ENCODE data around the gene BEST1. TPM values are rescaled to one million over a fixed set of nuclear protein-coding genes. Genes with fewer than 3 reads are reported as not detected.

BEST1 gene
- total RNA-seq, 1 donor from 2014 or later, result 1.3 TPM

- DNase-seq (peak; percentile 97), ATAC-seq (ENCODE audit: poor library complexity) (peak; percentile 65)
- intact Hi-C loops (cut with DNase I), result no loop called here
These were observed 21.3 kb downstream of the BEST1 start for GRCh38 chr11:61971248-61972111.

GRCh38 chr11:61972112-61972671 lies 22.0 kb downstream of the BEST1 start:
- intact Hi-C loops (cut with DNase I), result no loop called here
- no peak for ATAC-seq (ENCODE audit: poor library complexity)
- DNase-seq, result no peak

GRCh38 chr11:61972672-61973475 lies 22.7 kb downstream of the BEST1 start:
- DNase-seq, result no peak
- intact Hi-C loops (cut with DNase I), result no loop called here
- ATAC-seq (ENCODE audit: poor library complexity), result peak; percentile 12

- ATAC-seq (ENCODE audit: poor library complexity) (no peak), DNase-seq (no peak)
- intact Hi-C loops (cut with DNase I), result no loop called here
These were observed 23.5 kb downstream of the BEST1 start for GRCh38 chr11:61973476-61974162.

- ATAC-seq (ENCODE audit: poor library complexity) (no peak), DNase-seq (no peak)
- intact Hi-C loops (cut with DNase I), result no loop called here
These were observed 24.8 kb downstream of the BEST1 start for GRCh38 chr11:61974766-61975631.

- DNase-seq (no peak), ATAC-seq (ENCODE audit: poor library complexity) (no peak)
- intact Hi-C loops (cut with DNase I), result no loop called here
These were observed 25.7 kb downstream of the BEST1 start for GRCh38 chr11:61975638-61976419.

GRCh38 chr11:61976420-61976800 lies 26.3 kb downstream of the BEST1 start:
- intact Hi-C loops (cut with DNase I), result no loop called here
- DNase-seq (no peak), ATAC-seq (ENCODE audit: poor library complexity) (no peak)

GRCh38 chr11:61976813-61977475 lies 26.8 kb downstream of the BEST1 start:
- intact Hi-C loops (cut with DNase I), result no loop called here
- no peak for DNase-seq
- no peak for ATAC-seq (ENCODE audit: poor library complexity)

- intact Hi-C loops (cut with DNase I), result no loop called here
- DNase-seq, result no peak
- ATAC-seq (ENCODE audit: poor library complexity), result peak; percentile 76
These were observed 28.8 kb downstream of the BEST1 start for GRCh38 chr11:61978703-61979661.

- DNase-seq (no peak), ATAC-seq (ENCODE audit: poor library complexity) (no peak)
- intact Hi-C loops (cut with DNase I), result no loop called here
These were observed 30.8 kb downstream of the BEST1 start for GRCh38 chr11:61980783-61981541.

- intact Hi-C loops (cut with DNase I), result no loop called here
- ATAC-seq (ENCODE audit: poor library complexity) (peak; percentile 71), DNase-seq (peak; percentile 71)
These were observed 33.3 kb downstream of the BEST1 start for GRCh38 chr11:61983419-61983818.

GRCh38 chr11:61985869-61986268 lies 35.7 kb downstream of the BEST1 start:
- DNase-seq (no peak), ATAC-seq (ENCODE audit: poor library complexity) (no peak)
- intact Hi-C loops (cut with DNase I), result no loop called here

- no peak for DNase-seq
- intact Hi-C loops (cut with DNase I), result no loop called here
- no peak for ATAC-seq (ENCODE audit: poor library complexity)
These were observed 44.8 kb downstream of the BEST1 start for GRCh38 chr11:61994981-61995380.

GRCh38 chr11:61996933-61997332 lies 46.8 kb downstream of the BEST1 start:
- no peak for ATAC-seq (ENCODE audit: poor library complexity)
- no peak for DNase-seq
- intact Hi-C loops (cut with DNase I), result no loop called here

All from Right ventricle myocardium superior (tissue), 1 donor.